DMS79 (cell line): ENCODE measurements around the gene YIPF7.

ENCODE experiments used
- DNase-seq: peaks from one replicate; lab custom pipeline; 2025; lab: John Stamatoyannopoulos, UW

The YIPF7 gene

DNA sequence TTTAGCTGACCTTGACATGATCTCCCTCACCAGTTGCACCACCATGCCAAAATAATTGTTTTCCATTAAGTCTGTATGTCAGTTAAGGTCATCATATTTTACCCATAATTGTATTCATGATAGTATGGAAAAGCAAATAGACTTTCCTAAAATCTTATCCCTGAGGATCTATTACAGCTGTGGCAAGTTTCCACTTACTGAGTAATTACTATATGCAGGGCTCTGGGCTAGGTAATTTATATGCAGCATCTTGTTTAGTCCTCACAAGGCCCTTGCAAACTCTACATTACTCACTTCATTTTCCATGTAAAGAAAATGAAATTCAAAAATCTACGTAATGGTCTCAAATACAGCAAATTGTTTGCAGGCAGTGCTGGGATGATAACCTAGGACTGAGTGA is 34.8 kb downstream of the YIPF7 start:
- no peak for DNase-seq

DNA sequence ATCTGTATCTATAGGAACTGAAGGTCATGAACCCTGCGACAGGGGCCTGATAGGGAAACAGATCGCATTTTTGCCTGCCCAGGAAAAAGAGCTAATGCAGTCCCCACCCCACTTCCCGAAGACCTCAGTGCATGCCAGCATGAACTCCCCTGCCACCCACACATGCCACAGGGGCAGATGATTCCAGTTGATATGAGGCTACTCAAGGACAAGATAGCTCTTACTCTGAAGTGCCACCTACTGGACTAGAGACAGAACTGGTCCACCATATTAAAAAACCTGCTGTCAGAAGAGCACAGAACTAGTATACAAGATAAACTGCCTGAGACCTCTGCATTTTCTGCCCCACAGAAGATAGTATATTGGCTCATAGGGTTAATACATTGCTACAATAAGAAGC is 68.0 kb downstream of the YIPF7 start:
- DNase-seq: no peak

DNA sequence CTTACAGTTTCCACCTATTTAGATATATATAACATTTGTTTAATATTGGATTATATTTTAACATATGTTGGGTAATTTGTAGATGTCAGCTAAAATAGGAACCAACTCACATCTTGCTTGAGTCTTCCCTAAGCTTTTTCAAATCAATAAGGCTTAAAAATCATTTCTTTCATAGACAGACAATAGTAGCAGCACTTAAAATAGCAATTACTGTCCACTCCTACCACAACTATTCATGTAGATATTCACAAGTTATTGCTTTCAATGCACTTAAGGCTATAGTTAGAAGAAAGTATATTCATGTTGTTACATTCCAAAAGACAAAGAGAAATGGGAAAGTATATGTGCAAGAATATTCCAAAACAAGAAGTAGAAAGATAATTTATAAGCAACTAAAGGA is 71.2 kb downstream of the YIPF7 start:
- no peak for DNase-seq

DNA sequence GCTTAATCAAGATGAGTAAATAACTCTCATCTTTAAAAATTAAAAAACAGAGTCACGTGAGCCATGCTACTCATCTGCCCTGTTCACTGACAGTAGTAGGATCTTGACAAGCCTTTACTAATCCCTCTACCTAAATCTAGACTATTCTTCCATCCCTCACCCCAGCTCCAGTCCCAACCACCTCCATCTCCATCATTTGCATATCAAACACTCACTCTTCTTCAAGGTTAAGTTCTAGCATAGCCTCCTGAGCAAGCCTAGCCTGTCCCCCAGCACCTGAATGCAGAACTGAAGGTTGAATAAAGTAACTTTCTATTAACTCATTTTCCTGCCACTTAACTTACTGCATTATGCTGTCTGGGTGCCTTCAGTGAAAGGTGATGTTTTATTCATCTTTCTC is 72.5 kb downstream of the YIPF7 start:
- DNase-seq: no peak
